ENCODE measurements around the gene CARD11.

DNA sequence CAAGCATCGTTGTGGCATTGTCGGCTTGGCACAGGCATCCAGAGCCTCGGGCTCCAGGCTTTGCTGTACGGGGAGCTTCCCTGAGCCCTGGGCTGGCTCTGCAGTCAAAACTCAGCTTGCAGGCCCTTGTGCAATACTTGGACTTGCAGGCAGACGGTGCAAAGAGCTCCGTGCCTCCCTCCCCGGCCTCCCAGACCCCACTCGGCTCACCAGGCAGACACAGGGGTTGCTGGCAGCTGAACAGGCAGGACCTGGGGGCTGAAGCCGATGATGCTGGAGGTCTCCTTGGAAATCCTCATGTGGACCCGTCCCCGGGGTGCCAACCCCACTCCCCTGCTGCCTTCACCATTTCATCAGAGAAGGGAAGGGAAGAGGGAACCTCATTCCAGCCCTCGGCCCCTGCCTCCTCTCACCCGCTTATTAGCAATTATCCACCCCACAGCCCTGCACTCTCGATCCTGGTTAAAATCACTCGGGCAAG, 139.9 kb downstream of the CARD11 start:
- TF ChIP-seq, protein P1, sequence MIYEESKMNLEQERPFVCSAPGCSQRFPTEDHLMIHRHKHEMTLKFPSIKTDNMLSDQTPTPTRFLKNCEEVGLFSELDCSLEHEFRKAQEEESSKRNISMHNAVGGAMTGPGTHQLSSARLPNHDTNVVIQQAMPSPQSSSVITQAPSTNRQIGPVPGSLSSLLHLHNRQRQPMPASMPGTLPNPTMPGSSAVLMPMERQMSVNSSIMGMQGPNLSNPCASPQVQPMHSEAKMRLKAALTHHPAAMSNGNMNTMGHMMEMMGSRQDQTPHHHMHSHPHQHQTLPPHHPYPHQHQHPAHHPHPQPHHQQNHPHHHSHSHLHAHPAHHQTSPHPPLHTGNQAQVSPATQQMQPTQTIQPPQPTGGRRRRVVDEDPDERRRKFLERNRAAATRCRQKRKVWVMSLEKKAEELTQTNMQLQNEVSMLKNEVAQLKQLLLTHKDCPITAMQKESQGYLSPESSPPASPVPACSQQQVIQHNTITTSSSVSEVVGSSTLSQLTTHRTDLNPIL (CRISPR knock-in tag; IDR thresholded peaks at IDR 0.05; ENCODE audit: low read depth): no peak
- TF ChIP-seq ISL1 (CRISPR knock-in tag; IDR thresholded peaks at IDR 0.05) (no peak), SNAI2 (CRISPR knock-in tag; IDR thresholded peaks at IDR 0.05) (no peak), ZFP3 (CRISPR knock-in tag; IDR thresholded peaks at IDR 0.05) (no peak), RARB (CRISPR knock-in tag; IDR thresholded peaks at IDR 0.05) (no peak), TOX (CRISPR knock-in tag; IDR thresholded peaks at IDR 0.05; ENCODE audit: borderline replicate concordance) (no peak), ZFP30 (CRISPR knock-in tag; IDR thresholded peaks at IDR 0.05) (no peak)

Measured in SK-N-SH treated with all-trans-retinoic acid at 6 μM for 48 hours (cell line).